ENCODE results near the gene NUTM1. TPM values are rescaled to one million over a fixed set of nuclear protein-coding genes. Genes with fewer than 3 reads are reported as not detected.
"Not testable (repeated sequence)": the region's sequence is repeated elsewhere in the genome, so short reads cannot be mapped to it uniquely, and the experiment has no call there.

Gene NUTM1
- total and polyA plus RNA-seq, 12 donors, result under 0.01 TPM; not detected in 11

GRCh38 chr15:34403899-34404298 is 60.8 kb downstream of the NUTM1 start:
- H3K27me3 ChIP-seq; H3K9me3 ChIP-seq; H3K4me1 ChIP-seq; H3K4me3 ChIP-seq; ATAC-seq; intact Hi-C loops (cut with DNase I); H3K27ac ChIP-seq; DNase-seq; H3K36me3 ChIP-seq: not testable (repeated sequence)
- no CpG with 5 or more reads among the region's 3 CpGs for WGBS, 2 donors

Small RNA genes lying within 50 kb of the gene (microRNA-seq; reads per million reads assigned to microRNA genes)
- 0 reads per million in 2 donors for gene MIR1233-1

Other genes starting within 250 kb of the NUTM1 start
- 100 to 1,000 TPM in 1 of 10 donors, 10 to 100 TPM in 9; 49.9 to 110 (median 61.4) TPM for gene EMC7, start 241.5 kb upstream of the NUTM1 start, total RNA-seq
- gene EMC7, start 241.5 kb upstream of the NUTM1 start, polyA plus RNA-seq, result 100 to 1,000 TPM in 1 of 2 donors, 10 to 100 TPM in 1; 49.4 to 150 TPM
- gene PGBD4, start 241.2 kb upstream of the NUTM1 start, total RNA-seq, result 1 to 10 TPM; 1.2 to 2.5 (median 1.9) TPM
- gene PGBD4, start 241.2 kb upstream of the NUTM1 start, polyA plus RNA-seq, result 1 to 10 TPM in 1 of 2 donors, under 1 TPM in 1; 0.39 to 1.1 TPM
- 10 to 100 TPM; 11.5 to 20.2 (median 17.4) TPM for gene KATNBL1, start 133.2 kb upstream of the NUTM1 start, total RNA-seq
- 10 to 100 TPM; 10.6 to 41.6 TPM for gene KATNBL1, start 133.2 kb upstream of the NUTM1 start, polyA plus RNA-seq
- 100 to 1,000 TPM in 1 of 10 donors, 10 to 100 TPM in 9; 67.9 to 107 (median 80.9) TPM for gene EMC4, start 118.3 kb upstream of the NUTM1 start, total RNA-seq
- 100 to 1,000 TPM; 143 to 152 TPM for gene EMC4, start 118.3 kb upstream of the NUTM1 start, polyA plus RNA-seq
- 10 to 100 TPM; 20.0 to 33.6 (median 26.0) TPM for gene SLC12A6, start 5.5 kb upstream of the NUTM1 start, total RNA-seq
- gene SLC12A6, start 5.5 kb upstream of the NUTM1 start, polyA plus RNA-seq, result 1 to 10 TPM; 3.4 to 8.7 TPM
- gene NOP10, start 179 bp upstream of the NUTM1 start, total RNA-seq, result 100 to 1,000 TPM in 9 of 10 donors, 10 to 100 TPM in 1; 92.3 to 159 (median 119) TPM
- 100 to 1,000 TPM; 101 to 410 TPM for gene NOP10, start 179 bp upstream of the NUTM1 start, polyA plus RNA-seq
- 100 to 1,000 TPM in 1 of 10 donors, 10 to 100 TPM in 9; 22.8 to 110 (median 50.6) TPM for gene LPCAT4, start 23.9 kb downstream of the NUTM1 start, total RNA-seq
- gene LPCAT4, start 23.9 kb downstream of the NUTM1 start, polyA plus RNA-seq, result 10 to 100 TPM; 15.1 to 95.8 TPM
- gene GOLGA8A, start 94.5 kb downstream of the NUTM1 start, total RNA-seq, result 10 to 100 TPM in 7 of 10 donors, 1 to 10 TPM in 3; 7.6 to 20.5 (median 11.5) TPM
- gene GOLGA8A, start 94.5 kb downstream of the NUTM1 start, polyA plus RNA-seq, result 10 to 100 TPM in 1 of 2 donors, 1 to 10 TPM in 1; 4.4 to 67.0 TPM
- 10 to 100 TPM; 10.7 to 36.6 (median 21.4) TPM for gene GOLGA8B, start 240.3 kb downstream of the NUTM1 start, total RNA-seq
- gene GOLGA8B, start 240.3 kb downstream of the NUTM1 start, polyA plus RNA-seq, result 10 to 100 TPM in 1 of 2 donors, 1 to 10 TPM in 1; 4.0 to 80.6 TPM

Measured in heart right ventricle (tissue), 16 donors.